HL-60 (cell line): Measurements from ENCODE around the gene EZH1.

Source experiments
- GABPA ChIP-seq: IDR thresholded peaks from 2 replicates; pipeline ENCODE4 v1.6.1; 2012; ENCODE audit warnings: low read depth
- POLR2AphosphoS5 ChIP-seq: IDR thresholded peaks from 2 replicates; pipeline ENCODE4 v1.6.1; 2012; ENCODE audit warnings: low read depth
- SPI1 ChIP-seq: IDR thresholded peaks from 2 replicates; pipeline ENCODE4 v1.6.1; 2012; ENCODE audit warnings: low read depth, mild to moderate bottlenecking, borderline replicate concordance
- TF ChIP-seq, protein P1 (sequence below): IDR thresholded peaks from one replicate; pipeline ENCODE4 v1.5.1; 2011; ENCODE audit warnings: low read length, control low read depth, inconsistent platforms; ENCODE audit not compliant: insufficient read depth
- TF ChIP-seq, protein P2 (sequence below): IDR thresholded peaks from 2 replicates; pipeline ENCODE4 v1.6.1; 2012; ENCODE audit warnings: low read depth; ENCODE audit not compliant: insufficient replicate concordance

DNA sequence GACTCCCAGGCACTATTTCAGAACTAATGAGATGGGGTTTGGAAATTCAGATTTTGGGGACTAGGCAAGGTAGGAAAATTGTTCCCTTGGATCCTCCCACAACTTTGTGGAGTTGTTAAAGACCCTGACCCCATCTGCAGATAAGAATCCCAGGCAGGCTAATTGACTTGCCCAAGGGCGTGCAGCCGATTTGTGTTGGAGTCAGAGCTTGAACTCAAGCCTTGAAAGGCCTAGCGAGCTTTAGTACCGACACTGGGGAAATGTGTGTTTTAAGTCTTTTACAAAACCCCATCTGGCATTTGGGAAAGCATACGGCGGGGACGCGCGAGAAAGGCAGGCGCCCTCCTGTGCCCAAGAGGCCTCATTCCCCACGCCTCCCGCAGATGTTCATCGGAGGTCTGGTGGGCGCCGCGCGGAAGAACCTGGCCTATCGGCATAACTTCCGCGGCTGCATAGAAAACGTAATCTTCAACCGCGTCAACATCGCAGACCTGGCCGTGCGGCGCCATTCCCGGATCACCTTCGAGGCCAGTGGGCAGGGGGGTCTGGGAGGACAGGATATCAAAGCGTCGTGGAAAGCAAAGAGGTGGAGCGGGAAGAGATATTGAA lies 58.2 kb downstream of the EZH1 start:
- TF ChIP-seq, protein P1, sequence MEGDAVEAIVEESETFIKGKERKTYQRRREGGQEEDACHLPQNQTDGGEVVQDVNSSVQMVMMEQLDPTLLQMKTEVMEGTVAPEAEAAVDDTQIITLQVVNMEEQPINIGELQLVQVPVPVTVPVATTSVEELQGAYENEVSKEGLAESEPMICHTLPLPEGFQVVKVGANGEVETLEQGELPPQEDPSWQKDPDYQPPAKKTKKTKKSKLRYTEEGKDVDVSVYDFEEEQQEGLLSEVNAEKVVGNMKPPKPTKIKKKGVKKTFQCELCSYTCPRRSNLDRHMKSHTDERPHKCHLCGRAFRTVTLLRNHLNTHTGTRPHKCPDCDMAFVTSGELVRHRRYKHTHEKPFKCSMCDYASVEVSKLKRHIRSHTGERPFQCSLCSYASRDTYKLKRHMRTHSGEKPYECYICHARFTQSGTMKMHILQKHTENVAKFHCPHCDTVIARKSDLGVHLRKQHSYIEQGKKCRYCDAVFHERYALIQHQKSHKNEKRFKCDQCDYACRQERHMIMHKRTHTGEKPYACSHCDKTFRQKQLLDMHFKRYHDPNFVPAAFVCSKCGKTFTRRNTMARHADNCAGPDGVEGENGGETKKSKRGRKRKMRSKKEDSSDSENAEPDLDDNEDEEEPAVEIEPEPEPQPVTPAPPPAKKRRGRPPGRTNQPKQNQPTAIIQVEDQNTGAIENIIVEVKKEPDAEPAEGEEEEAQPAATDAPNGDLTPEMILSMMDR, result no peak
- TF ChIP-seq, protein P2, sequence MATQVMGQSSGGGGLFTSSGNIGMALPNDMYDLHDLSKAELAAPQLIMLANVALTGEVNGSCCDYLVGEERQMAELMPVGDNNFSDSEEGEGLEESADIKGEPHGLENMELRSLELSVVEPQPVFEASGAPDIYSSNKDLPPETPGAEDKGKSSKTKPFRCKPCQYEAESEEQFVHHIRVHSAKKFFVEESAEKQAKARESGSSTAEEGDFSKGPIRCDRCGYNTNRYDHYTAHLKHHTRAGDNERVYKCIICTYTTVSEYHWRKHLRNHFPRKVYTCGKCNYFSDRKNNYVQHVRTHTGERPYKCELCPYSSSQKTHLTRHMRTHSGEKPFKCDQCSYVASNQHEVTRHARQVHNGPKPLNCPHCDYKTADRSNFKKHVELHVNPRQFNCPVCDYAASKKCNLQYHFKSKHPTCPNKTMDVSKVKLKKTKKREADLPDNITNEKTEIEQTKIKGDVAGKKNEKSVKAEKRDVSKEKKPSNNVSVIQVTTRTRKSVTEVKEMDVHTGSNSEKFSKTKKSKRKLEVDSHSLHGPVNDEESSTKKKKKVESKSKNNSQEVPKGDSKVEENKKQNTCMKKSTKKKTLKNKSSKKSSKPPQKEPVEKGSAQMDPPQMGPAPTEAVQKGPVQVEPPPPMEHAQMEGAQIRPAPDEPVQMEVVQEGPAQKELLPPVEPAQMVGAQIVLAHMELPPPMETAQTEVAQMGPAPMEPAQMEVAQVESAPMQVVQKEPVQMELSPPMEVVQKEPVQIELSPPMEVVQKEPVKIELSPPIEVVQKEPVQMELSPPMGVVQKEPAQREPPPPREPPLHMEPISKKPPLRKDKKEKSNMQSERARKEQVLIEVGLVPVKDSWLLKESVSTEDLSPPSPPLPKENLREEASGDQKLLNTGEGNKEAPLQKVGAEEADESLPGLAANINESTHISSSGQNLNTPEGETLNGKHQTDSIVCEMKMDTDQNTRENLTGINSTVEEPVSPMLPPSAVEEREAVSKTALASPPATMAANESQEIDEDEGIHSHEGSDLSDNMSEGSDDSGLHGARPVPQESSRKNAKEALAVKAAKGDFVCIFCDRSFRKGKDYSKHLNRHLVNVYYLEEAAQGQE, result no peak
- TF ChIP-seq POLR2AphosphoS5 (no peak), GABPA (no peak), SPI1 (no peak)
